NT2/D1 (cell line): Measurements from ENCODE around the gene AURKA.

Experiments used
- SUZ12 ChIP-seq: IDR thresholded peaks from 2 replicates; pipeline ENCODE4 v1.6.1; 2011; ENCODE audit not compliant: insufficient read length, insufficient read depth; ENCODE audit errors: extremely low read depth
- YY1 ChIP-seq: IDR thresholded peaks from 2 replicates; pipeline ENCODE4 v1.6.1; 2011; ENCODE audit not compliant: insufficient read length, insufficient read depth
- ZNF274 ChIP-seq: IDR thresholded peaks from 2 replicates; pipeline ENCODE4 v1.6.1; 2011; ENCODE audit warnings: mild to moderate bottlenecking, low read depth, low read length

GRCh38 chr20:56422824-56423189 lies 30.8 kb upstream of the AURKA start:
- no peak for TF ChIP-seq ZNF274
- no peak for TF ChIP-seq SUZ12
- TF ChIP-seq YY1: no peak
